Psoas muscle (tissue), 8 donors: ENCODE measurements around the gene MAGOHB. TPM values are rescaled to one million over a fixed set of nuclear protein-coding genes. Genes with fewer than 3 reads are reported as not detected.
"Not testable (repeated sequence)": the region's sequence is repeated elsewhere in the genome, so short reads cannot be mapped to it uniquely, and the experiment has no call there.

Experiments
- ATAC-seq, 4 donors: fragments of 200-7000 bp; cut with Tn5 transposase; one replicate each; pipeline ENCODE4 v1.9.1; 2020; ENCODE audit warnings: moderate library complexity in 3 of 4, mild to moderate bottlenecking in 2 of 4
- DNase-seq, 2 donors: peaks; one replicate each; pipeline ENCODE4 v3.0.0-alpha.2; 2020
- H3K27ac ChIP-seq: fragments of 200-600 bp; one replicate; pipeline ENCODE4 v1.8.0; 2022
- H3K27me3 ChIP-seq, 3 donors: fragments of 200-600 bp in 1 of 3; one replicate each; pipeline versions ENCODE4 v1.6.1 to v1.8.0; 2013 to 2022; ENCODE audit warnings: low read length in 2 of 3, mild to moderate bottlenecking in 2 of 3, moderate library complexity in 1 of 3; ENCODE audit not compliant: insufficient read depth in 3 of 3
- H3K36me3 ChIP-seq, 2 donors: fragments of 200-600 bp in 1 of 2; one replicate each; pipeline versions ENCODE4 v1.6.1 to v1.8.0; 2013 to 2022; ENCODE audit warnings: low read depth in 1 of 2, mild to moderate bottlenecking in 1 of 2, moderate library complexity in 1 of 2; ENCODE audit not compliant: insufficient read depth in 1 of 2
- H3K4me1 ChIP-seq: fragments of 200-600 bp; one replicate; pipeline ENCODE4 v1.8.0; 2022
- H3K4me3 ChIP-seq: fragments of 200-600 bp; one replicate; pipeline ENCODE4 v1.8.0; 2022; ENCODE audit warnings: mild to moderate bottlenecking
- H3K9me3 ChIP-seq: fragments of 200-600 bp; one replicate; pipeline ENCODE4 v1.8.0; 2022
- CTCF ChIP-seq: fragments of 200-600 bp; IDR thresholded peaks from one replicate; pipeline ENCODE4 v1.8.0; 2022; ENCODE audit warnings: antibody characterized with exemption
- WGBS, 3 donors: extraction: QIAGEN DNeasy Blood & Tissue Kit; methylation state at CpG; one replicate each; pipeline versions ENCODE4 v1.1.6 to v1.1.7; 2013; 5-methylcytosine and 5-hydroxymethylcytosine counted together
- intact Hi-C, 2 donors: fragments of 100-400 bp; cut with DNase I; formaldehyde crosslinking; loops; one replicate each; pipeline versions ENCODE4 v1.11.0 to v1.14.2; 2022
- polyA plus RNA-seq, 3 donors: library from polyadenylated mRNA; stranded (reverse); fragments of 200-250 nt; gene quantifications; one replicate each; pipeline ENCODE4 v1.2.3, GENCODE V29; 2013
- total RNA-seq, 4 donors: library from RNA; stranded (reverse); fragmentation: NEBNext Ultra II Directional in 2 of 4; extraction: Animal tissue kit (Norgen Biotek cat#: 25700) in 2 of 4; gene quantifications; one replicate each; pipeline versions ENCODE4 v1.2.1 to v1.2.4, GENCODE V29; 2021 to 2023
- donor health status: healthy with polysubstance abuse.
- donor health status: DM: no; HTN: no; CAD: no; lungs with moderate emphysema.
- donor health status: Bipolar disorder and iron deficiency.
- donor health status: healthy.
- donor health status: DM: yes; HTN: yes; CAD: no.
- donor health status: DM: no; HTN: no; CAD: no.
- donor health status: DM: no; HTN: no; CAD: no.
- donor health status: DM: yes; HTN: yes; CAD: no.

The MAGOHB gene
- total and polyA plus RNA-seq, 7 donors, result 4.0 to 9.7 (median 7.2) TPM

GRCh38 chr12:10600988-10601387 lies 12.4 kb downstream of the MAGOHB start:
- H3K36me3 ChIP-seq, result peaks cover 0 to 25% of the 10 kb centered on the region in 2 donors
- no peak overlapping the region for H3K27ac ChIP-seq
- ATAC-seq, result no peak
- intact Hi-C loops, result no loop called here
- no peak for TF ChIP-seq CTCF
- no peaks in the 10 kb centered on the region for H3K4me1 ChIP-seq
- no peak overlapping the region for H3K4me3 ChIP-seq
- no peaks in the 10 kb centered on the region for H3K9me3 ChIP-seq
- no peaks in the 10 kb centered on the region for H3K27me3 ChIP-seq
- WGBS, 3 donors, result 92 to 94% (median 92%) methylated on average over 6 of the region's 6 CpGs
- no peak for DNase-seq

GRCh38 chr12:10595881-10596280 lies 17.5 kb downstream of the MAGOHB start:
- H3K36me3 ChIP-seq, result peaks cover 0 to 15% of the 10 kb centered on the region in 2 donors
- H3K9me3 ChIP-seq, result no peaks in the 10 kb centered on the region
- no peaks in the 10 kb centered on the region for H3K4me1 ChIP-seq
- DNase-seq (no peak), ATAC-seq (no peak)
- TF ChIP-seq CTCF, result no peak
- no peak overlapping the region for H3K27ac ChIP-seq
- 77 to 78% (median 77%) methylated on average over 2 of the region's 2 CpGs for WGBS, 3 donors
- no peaks in the 10 kb centered on the region for H3K27me3 ChIP-seq
- no peak overlapping the region for H3K4me3 ChIP-seq
- intact Hi-C loops, result no loop called here

GRCh38 chr12:10590966-10591365 lies 22.4 kb downstream of the MAGOHB start:
- DNase-seq (no peak), ATAC-seq (no peak)
- intact Hi-C loops, result no loop called here
- no peaks in the 10 kb centered on the region for H3K4me1 ChIP-seq
- H3K9me3 ChIP-seq, result no peaks in the 10 kb centered on the region
- H3K27me3 ChIP-seq, result no peaks in the 10 kb centered on the region
- WGBS, 3 donors, result 78 to 83% (median 82%) methylated on average over 3 of the region's 3 CpGs
- no peak overlapping the region for H3K4me3 ChIP-seq
- H3K27ac ChIP-seq, result no peak overlapping the region
- peaks cover 0 to 30% of the 10 kb centered on the region in 2 donors for H3K36me3 ChIP-seq
- TF ChIP-seq CTCF, result no peak

- DNase-seq (no peak), ATAC-seq (no peak)
- Histone ChIP-seq H3K36me3 (peaks cover 0 to 13% of the 10 kb centered on the region in 2 donors), H3K27me3 (no peaks in the 10 kb centered on the region), H3K9me3 (no peaks in the 10 kb centered on the region), H3K27ac (no peak overlapping the region), H3K4me1 (no peaks in the 10 kb centered on the region), H3K4me3 (no peak overlapping the region)
- no peak for TF ChIP-seq CTCF
- intact Hi-C loops, result no loop called here
- WGBS, 3 donors, result 81 to 93% (median 82%) methylated on average over 1 of the region's 1 CpG
Measured at GRCh38 chr12:10584415-10584814, 29.0 kb downstream of the MAGOHB start.

GRCh38 chr12:10582704-10583103 lies 30.7 kb downstream of the MAGOHB start:
- Histone ChIP-seq H3K9me3 (no peaks in the 10 kb centered on the region), H3K27ac (no peak overlapping the region), H3K4me1 (no peaks in the 10 kb centered on the region), H3K36me3 (peaks cover 0 to 1% of the 10 kb centered on the region in 2 donors), H3K4me3 (no peak overlapping the region), H3K27me3 (no peaks in the 10 kb centered on the region)
- WGBS, 3 donors, result 92 to 95% (median 94%) methylated on average over 3 of the region's 3 CpGs
- DNase-seq (no peak), ATAC-seq (no peak)
- TF ChIP-seq CTCF, result no peak
- intact Hi-C loops, result no loop called here

- ATAC-seq, H3K36me3 ChIP-seq, DNase-seq, intact Hi-C loops, H3K27me3 ChIP-seq, H3K4me1 ChIP-seq, H3K4me3 ChIP-seq, H3K27ac ChIP-seq, H3K9me3 ChIP-seq: not testable (repeated sequence)
- WGBS, 3 donors, result 85 to 99% (median 97%) methylated on average over 3 of the region's 3 CpGs
Measured at GRCh38 chr12:10582133-10582532, 31.3 kb downstream of the MAGOHB start.
